Measurements from ENCODE around the gene FBP1. TPM values are rescaled to one million over a fixed set of nuclear protein-coding genes. Genes with fewer than 3 reads are reported as not detected.

Gene FBP1
- total and polyA plus RNA-seq, 2 donors (not counting 3 experiments of a cell fraction or from before 2014, with no cell fraction given): 2.5 to 3.8 TPM

GRCh38 chr9:94657021-94657725, 17.9 kb upstream of the FBP1 start:
- intact Hi-C loops (cut with micrococcal nuclease): no loop called here

More at GRCh38 chr9:94657021-94657725, 17.9 kb upstream of the FBP1 start:
- no peak overlapping the region for H3K4me3 ChIP-seq (replicated peaks in 1 of 3; ENCODE audit: insufficient read depth in 1 of 3, low read depth in 1 of 3, low read length in 3 of 3)
- no peaks in the 10 kb centered on the region for H3K9me1 ChIP-seq (replicated peaks; ENCODE audit: control insufficient read depth, extremely low read depth, insufficient read depth, low read length)
- H3K79me2 ChIP-seq (ENCODE audit: control insufficient read depth, insufficient read depth, low read length): no peaks in the 10 kb centered on the region
- H3K36me3 ChIP-seq (ENCODE audit: control insufficient read depth in 2 of 2, extremely low read depth in 1 of 2, insufficient read depth in 2 of 2, low read length in 2 of 2): no peaks in the 10 kb centered on the region
- H3K27ac ChIP-seq (ENCODE audit: insufficient read depth, low read depth, low read length): no peak overlapping the region
- POLR2A ChIA-PET: interaction anchor here (0.5 kb wide), 1 partner anchor 12 kb away, joined by 5 read pairs; no protein-coding TSS in a partner anchor
- DNase-seq (ENCODE audit: low read depth, low spot score): no peak
- dilution Hi-C loops (cut with MboI; ENCODE audit: extremely low pct_ligation_motif_present, low sequenced_read_pairs): loop anchor here (25.0 kb wide), 1 partner anchor 480 kb away; no protein-coding TSS in a partner anchor
- H3K27me3 ChIP-seq (ENCODE audit: control insufficient read depth in 2 of 2, insufficient read depth in 2 of 2, low read length in 2 of 2): peaks cover 10 to 12% of the 10 kb centered on the region in 2 experiments
- H3K4me2 ChIP-seq (ENCODE audit: insufficient read depth, low read length): no peak overlapping the region
- TF ChIP-seq MYC (IDR thresholded peaks at IDR 0.05; ENCODE audit: low read depth, low read length) (no peak), POLR2AphosphoS5 (IDR thresholded peaks at IDR 0.05; ENCODE audit: insufficient read depth, low read depth, low read length) (no peak), MAX (IDR thresholded peaks at IDR 0.05; ENCODE audit: insufficient read depth, insufficient read length) (no peak), EZH2 (IDR thresholded peaks at IDR 0.05; ENCODE audit: borderline replicate concordance, low read depth, low read length, severe bottlenecking) (no peak), CTCF (IDR thresholded peaks at IDR 0.05; ENCODE audit: extremely low read depth in 1 of 2, insufficient read depth in 1 of 2, low read depth in 1 of 2, low read length in 2 of 2) (no peak), JUN (IDR thresholded peaks at IDR 0.05; ENCODE audit: borderline replicate concordance, insufficient read depth, insufficient read length, low read depth) (no peak), FOS (IDR thresholded peaks at IDR 0.05; ENCODE audit: borderline replicate concordance, insufficient read depth, low read length) (no peak), POLR2A (IDR thresholded peaks at IDR 0.05; ENCODE audit: low read depth, low read length) (no peak), GATA2 (IDR thresholded peaks at IDR 0.05; ENCODE audit: insufficient read depth, insufficient read length, low read depth, low read length) (no peak)
- FAIRE-seq: no peak
- no peaks in the 10 kb centered on the region for H3K4me1 ChIP-seq (ENCODE audit: control insufficient read depth, extremely low read depth, insufficient read depth, low read length)
- no peaks in the 10 kb centered on the region for H3K9me3 ChIP-seq (replicated peaks; ENCODE audit: control insufficient read depth, insufficient read depth, low read length)
- no TSS peak for BruUV-seq (replicated peaks)
- no peak overlapping the region for H2AFZ ChIP-seq (ENCODE audit: low read depth, low read length)
- no peak overlapping the region for H3K9ac ChIP-seq (replicated peaks; ENCODE audit: extremely low read depth, insufficient read depth, low read length)
- no peaks in the 10 kb centered on the region for H4K20me1 ChIP-seq (replicated peaks; ENCODE audit: control insufficient read depth, extremely low read depth, insufficient read depth, low read length)
- CTCF ChIA-PET: interaction anchor here (0.8 to 2.7 kb wide), 7 partner anchors 12 to 474 kb away, joined by 3 to 20 read pairs (median 4); no protein-coding TSS in a partner anchor
